Uterus (tissue), 4 donors: ENCODE measurements around the gene DMXL1. TPM values are rescaled to one million over a fixed set of nuclear protein-coding genes. Genes with fewer than 3 reads are reported as not detected.

Source experiments
- DNase-seq, 2 donors: peaks; one replicate each; pipeline ENCODE4 v3.0.0-alpha.2; 2019 to 2020
- H3K27ac ChIP-seq, 2 donors: fragments of 200-600 bp; sonication (generic); 1 replicate in 1 of 2; 2 replicates in 1 of 2; pipeline ENCODE4 v1.5.1; 2016 to 2018
- H3K27me3 ChIP-seq, 2 donors: fragments of 200-600 bp; sonication (generic); one replicate each; pipeline ENCODE4 v1.5.1; 2018 to 2019; ENCODE audit warnings: control low read depth in 1 of 2
- H3K36me3 ChIP-seq, 2 donors: fragments of 200-600 bp; sonication (generic); one replicate each; pipeline ENCODE4 v1.5.1; 2019; ENCODE audit warnings: control low read depth in 1 of 2
- H3K4me1 ChIP-seq, 2 donors: fragments of 200-600 bp; sonication (generic); one replicate each; pipeline ENCODE4 v1.5.1; 2018 to 2019; ENCODE audit warnings: control low read depth in 1 of 2
- H3K4me3 ChIP-seq, 2 donors: fragments of 200-600 bp; sonication (generic); 1 replicate in 1 of 2; 2 replicates in 1 of 2; pipeline ENCODE4 v1.5.1; 2018 to 2019; ENCODE audit warnings: mild to moderate bottlenecking in 1 of 2
- H3K9me3 ChIP-seq, 2 donors: fragments of 200-600 bp; sonication (generic); one replicate each; pipeline ENCODE4 v1.5.1; 2019; ENCODE audit warnings: control low read depth in 1 of 2
- POLR2A ChIP-seq, 2 donors: fragments of 450-650 bp; IDR thresholded peaks; one replicate each; pipeline ENCODE4 v1.6.1; 2016; ENCODE audit warnings: antibody characterized with exemption in 2 of 2, mild to moderate bottlenecking in 1 of 2, moderate library complexity in 1 of 2
- intact Hi-C: fragments of 100-400 bp; cut with DNase I; formaldehyde crosslinking; loops from one replicate; pipeline ENCODE4 v1.15.1; 2023; ENCODE audit warnings: low total_unique reads
- total RNA-seq, 4 donors: library from RNA; depleted of rRNA in 3 of 4; stranded (reverse); fragments of >200 nt in 3 of 4; gene quantifications; one replicate each; pipeline versions ENCODE4 v1.1.0 to v1.2.4, GENCODE V29; 2014 to 2023
- TF ChIP-seq, protein P1 (sequence below), 4 experiments: fragments of 200-600 bp in 2 of 4; fragments of 450-650 bp in 2 of 4; sonication (generic) in 2 of 4; IDR thresholded peaks; one replicate each; pipeline ENCODE4 v1.5.1; 2016 to 2019; ENCODE audit warnings: antibody characterized with exemption in 4 of 4, mild to moderate bottlenecking in 2 of 4, moderate library complexity in 1 of 4
- donor health status: DM: yes; HTN: yes; CAD: no.

DMXL1 gene
- total RNA-seq, 4 donors from 2014 or later = 24.4 to 119 (median 56.1) TPM

DNA sequence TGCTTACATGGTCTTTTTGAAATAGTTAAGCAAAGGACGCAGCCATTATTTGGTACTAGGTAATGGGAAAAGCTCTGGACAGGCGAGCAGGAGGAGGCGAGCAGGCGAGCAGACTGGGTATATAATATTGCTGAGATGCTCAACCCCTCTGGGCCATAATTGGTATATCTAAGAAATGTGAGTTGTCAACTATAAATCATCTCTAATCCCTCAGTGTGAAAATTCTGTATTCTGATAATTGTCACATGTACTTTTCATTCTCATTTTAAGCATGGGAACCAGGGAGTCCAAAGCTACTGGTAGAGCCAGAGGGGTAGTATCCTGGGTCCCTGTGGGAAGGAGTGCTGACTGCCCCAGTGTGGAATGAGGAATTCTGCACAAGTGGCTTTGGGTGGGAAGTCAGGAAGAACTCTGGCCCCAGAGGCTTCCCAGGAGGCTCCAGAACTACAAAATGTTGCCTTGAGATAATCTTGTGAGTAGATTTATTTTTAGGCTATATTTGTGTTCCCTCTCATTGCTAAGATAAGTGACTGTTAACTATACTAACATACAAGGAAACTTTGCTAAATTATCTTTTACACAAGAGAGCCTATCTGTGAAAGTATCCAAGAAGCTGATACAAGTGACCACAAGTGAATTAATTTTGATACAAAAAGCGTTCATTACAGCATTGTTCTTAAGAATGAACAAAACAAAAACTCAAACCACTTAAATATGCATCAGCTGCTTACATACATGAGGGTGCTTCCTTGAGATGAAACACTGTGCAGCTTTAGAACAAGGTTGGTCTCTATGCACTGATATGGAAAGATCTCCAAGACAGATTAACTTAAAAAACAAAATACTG lies 214.4 kb downstream of the DMXL1 start:
- Histone ChIP-seq H3K27ac (no peak overlapping the region), H3K36me3 (no peaks in the 10 kb centered on the region), H3K4me3 (no peak overlapping the region), H3K27me3 (no peaks in the 10 kb centered on the region), H3K4me1 (peaks cover 5 to 6% of the 10 kb centered on the region in 2 donors), H3K9me3 (no peaks in the 10 kb centered on the region)
- intact Hi-C loops = no loop called here
- no peak for DNase-seq
- TF ChIP-seq, protein P1, sequence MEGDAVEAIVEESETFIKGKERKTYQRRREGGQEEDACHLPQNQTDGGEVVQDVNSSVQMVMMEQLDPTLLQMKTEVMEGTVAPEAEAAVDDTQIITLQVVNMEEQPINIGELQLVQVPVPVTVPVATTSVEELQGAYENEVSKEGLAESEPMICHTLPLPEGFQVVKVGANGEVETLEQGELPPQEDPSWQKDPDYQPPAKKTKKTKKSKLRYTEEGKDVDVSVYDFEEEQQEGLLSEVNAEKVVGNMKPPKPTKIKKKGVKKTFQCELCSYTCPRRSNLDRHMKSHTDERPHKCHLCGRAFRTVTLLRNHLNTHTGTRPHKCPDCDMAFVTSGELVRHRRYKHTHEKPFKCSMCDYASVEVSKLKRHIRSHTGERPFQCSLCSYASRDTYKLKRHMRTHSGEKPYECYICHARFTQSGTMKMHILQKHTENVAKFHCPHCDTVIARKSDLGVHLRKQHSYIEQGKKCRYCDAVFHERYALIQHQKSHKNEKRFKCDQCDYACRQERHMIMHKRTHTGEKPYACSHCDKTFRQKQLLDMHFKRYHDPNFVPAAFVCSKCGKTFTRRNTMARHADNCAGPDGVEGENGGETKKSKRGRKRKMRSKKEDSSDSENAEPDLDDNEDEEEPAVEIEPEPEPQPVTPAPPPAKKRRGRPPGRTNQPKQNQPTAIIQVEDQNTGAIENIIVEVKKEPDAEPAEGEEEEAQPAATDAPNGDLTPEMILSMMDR (IDR thresholded peaks at IDR 0.05) = no peak
- TF ChIP-seq POLR2A (IDR thresholded peaks at IDR 0.05) = no peak

DNA sequence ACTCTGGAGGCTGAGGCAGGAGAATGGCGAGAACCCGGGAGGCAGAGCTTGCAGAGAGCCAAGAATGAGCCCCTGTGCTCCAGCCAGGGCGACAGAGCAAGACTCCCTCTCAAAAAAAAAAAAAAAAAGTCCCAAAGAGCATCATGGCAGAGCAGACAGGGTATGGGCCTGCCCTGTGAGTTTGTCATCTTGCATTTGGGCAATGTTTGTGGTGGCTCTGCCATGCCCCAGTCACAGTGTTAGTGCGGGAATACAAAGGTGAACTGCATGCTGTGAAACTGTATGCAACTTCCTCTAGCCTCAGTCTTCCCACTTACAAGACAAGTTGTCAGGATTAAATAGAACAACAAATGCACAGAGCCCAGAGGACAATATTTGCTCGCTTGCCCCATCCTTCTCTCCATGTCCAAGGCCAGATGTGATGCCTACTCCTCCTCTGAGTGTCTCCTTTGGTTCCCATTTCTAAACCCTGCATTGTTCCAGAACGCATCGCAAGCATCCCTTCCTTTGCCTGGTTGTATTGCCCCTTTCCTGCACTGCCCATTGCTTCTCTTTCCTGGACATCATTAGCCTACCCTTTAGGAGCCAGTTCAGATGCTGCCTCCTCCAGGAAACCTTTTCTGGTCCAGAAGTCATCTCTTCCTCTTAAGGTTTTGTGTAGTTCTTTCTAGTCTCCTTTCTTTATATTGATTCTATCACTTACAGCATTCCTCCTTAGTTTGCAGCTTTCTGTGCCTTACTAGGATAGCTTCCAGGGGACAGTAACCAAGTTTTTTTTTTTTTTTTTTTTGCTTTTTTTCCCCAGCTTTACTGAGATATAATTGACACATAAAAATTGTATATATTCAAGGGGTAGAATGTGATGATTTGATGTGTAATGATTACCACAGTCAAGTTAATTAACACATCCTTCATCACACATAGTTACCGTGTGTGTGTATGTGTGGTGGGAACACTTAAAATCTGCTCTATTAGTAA lies 215.9 kb downstream of the DMXL1 start:
- no peaks in the 10 kb centered on the region for H3K9me3 ChIP-seq
- DNase-seq = no peak
- no peaks in the 10 kb centered on the region for H3K27me3 ChIP-seq
- H3K27ac ChIP-seq = no peak overlapping the region
- intact Hi-C loops = no loop called here
- no peak for TF ChIP-seq POLR2A (IDR thresholded peaks at IDR 0.05)
- TF ChIP-seq, protein P1 (IDR thresholded peaks at IDR 0.05) = no peak
- no peak overlapping the region for H3K4me3 ChIP-seq
- no peaks in the 10 kb centered on the region for H3K36me3 ChIP-seq
- peaks cover 5 to 6% of the 10 kb centered on the region in 2 donors for H3K4me1 ChIP-seq

DNA sequence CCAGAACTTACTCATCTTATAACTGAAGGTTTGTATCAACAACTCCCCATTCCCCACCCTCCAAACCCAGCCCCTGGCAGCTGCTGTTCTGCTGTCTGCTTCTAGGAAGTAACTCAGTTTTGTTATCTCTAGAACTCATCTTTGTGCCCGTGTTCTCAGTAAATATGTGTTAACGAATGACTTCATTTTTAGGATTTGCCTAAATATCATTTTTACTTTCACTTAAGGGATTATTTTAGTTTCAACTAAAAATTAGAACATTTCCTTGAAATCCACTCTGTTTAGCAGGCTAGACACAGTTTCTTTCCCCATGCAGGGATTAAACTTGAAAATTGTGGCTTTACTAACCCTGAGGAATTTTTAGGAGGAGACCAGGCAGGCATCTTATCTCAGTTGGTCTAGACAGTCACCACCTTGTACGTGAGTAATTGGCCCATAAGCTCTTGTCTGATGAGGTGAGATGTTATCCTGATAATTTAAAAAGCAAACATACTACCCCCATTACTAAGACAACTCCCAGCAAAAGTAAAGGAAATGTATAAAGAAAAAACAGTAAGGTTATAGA lies 216.7 kb downstream of the DMXL1 start:
- Histone ChIP-seq H3K27ac (no peak overlapping the region), H3K36me3 (no peaks in the 10 kb centered on the region), H3K9me3 (no peaks in the 10 kb centered on the region), H3K4me1 (peaks cover 5 to 6% of the 10 kb centered on the region in 2 donors), H3K4me3 (no peak overlapping the region), H3K27me3 (no peaks in the 10 kb centered on the region)
- no peak for DNase-seq
- intact Hi-C loops = no loop called here
- TF ChIP-seq, protein P1 (IDR thresholded peaks at IDR 0.05) = no peak
- TF ChIP-seq POLR2A (IDR thresholded peaks at IDR 0.05) = no peak

DNA sequence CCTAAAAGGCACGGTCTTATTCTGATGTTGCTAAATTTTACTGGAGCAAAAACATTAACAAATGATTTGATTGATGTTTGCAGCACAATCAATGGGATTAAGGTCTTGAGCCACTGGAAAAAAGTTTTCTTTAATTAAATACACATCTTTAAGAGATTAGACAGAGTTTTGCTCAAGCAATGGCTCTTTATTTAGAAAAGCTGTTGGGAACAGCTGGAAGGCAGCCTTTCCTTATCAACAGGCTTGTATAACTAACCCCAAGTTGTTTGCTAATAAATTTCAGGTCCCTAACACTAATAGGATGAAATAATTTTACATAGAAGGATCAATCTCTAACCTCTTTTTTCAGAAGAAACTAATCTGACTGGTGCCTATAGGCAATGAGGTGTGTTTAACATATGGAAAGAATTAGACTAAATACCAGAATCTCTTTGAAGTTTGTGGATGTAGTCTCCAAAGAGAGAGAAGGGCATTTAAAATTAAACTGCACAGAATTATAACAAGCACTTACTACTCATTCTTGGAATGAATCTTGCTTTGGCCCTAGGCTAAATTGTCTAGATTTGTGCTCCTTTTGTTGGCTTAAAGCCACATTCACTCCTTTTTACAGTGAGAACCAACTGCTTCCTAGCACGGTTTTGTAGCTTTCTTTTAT lies 217.6 kb downstream of the DMXL1 start:
- TF ChIP-seq POLR2A (IDR thresholded peaks at IDR 0.05) = no peak
- TF ChIP-seq, protein P1 (IDR thresholded peaks at IDR 0.05) = no peak
- Histone ChIP-seq H3K4me3 (no peak overlapping the region), H3K27me3 (no peaks in the 10 kb centered on the region), H3K4me1 (peaks cover 5 to 6% of the 10 kb centered on the region in 2 donors), H3K27ac (no peak overlapping the region), H3K9me3 (no peaks in the 10 kb centered on the region), H3K36me3 (no peaks in the 10 kb centered on the region)
- intact Hi-C loops = no loop called here
- DNase-seq = no peak
